ENCODE measurements around the gene CAPZB. TPM values are rescaled to one million over a fixed set of nuclear protein-coding genes. Genes with fewer than 3 reads are reported as not detected.
A peak's percentile ranks its signal among the peaks of the same experiment; 100 is the strongest.

Gene CAPZB
- total and polyA plus RNA-seq, 10 donors, result 139 to 386 (median 277) TPM

- intact Hi-C loops (cut with DNase I; ENCODE audit: low total_unique reads), result no loop called here
- Histone ChIP-seq H3K27me3 (replicated peaks in 1 of 7) (no peaks in the 10 kb centered on the region), H3K4me3 (no peak overlapping the region), H3K36me3 (peaks cover 0 to 32% (median 0%) of the 10 kb centered on the region in 6 donors), H3K27ac (peak overlapping the region in 1 of 8 donors; percentile 26), H3K9me3 (no peaks in the 10 kb centered on the region), H3K4me1 (peaks cover 36 to 100% (median 73%) of the 10 kb centered on the region in 6 donors)
- TF ChIP-seq POLR2A (IDR thresholded peaks at IDR 0.05) (no peak), CTCF (IDR thresholded peaks at IDR 0.05 in 8 of 11, conservative IDR thresholded peaks at IDR 0.05 in 3 of 11) (no peak), POLR2AphosphoS5 (IDR thresholded peaks at IDR 0.05) (no peak)
- WGBS, 5 donors, result 83 to 88% (median 83%) methylated on average over 10 of the region's 10 CpGs
- DNase-seq, result no peak
These were observed 40.9 kb downstream of the CAPZB start for GRCh38 chr1:19444296-19445021.

- Histone ChIP-seq H3K27me3 (replicated peaks in 1 of 7) (no peaks in the 10 kb centered on the region), H3K4me3 (no peak overlapping the region), H3K36me3 (peaks cover 0 to 28% (median 0%) of the 10 kb centered on the region in 6 donors), H3K4me1 (peaks cover 36 to 100% (median 73%) of the 10 kb centered on the region in 6 donors), H3K9me3 (no peaks in the 10 kb centered on the region), H3K27ac (peak overlapping the region in 2 of 8 donors; percentile 13 to 26)
- intact Hi-C loops (cut with DNase I; ENCODE audit: low total_unique reads), result no loop called here
- TF ChIP-seq POLR2AphosphoS5 (IDR thresholded peaks at IDR 0.05), result no peak
- no peak for TF ChIP-seq CTCF (IDR thresholded peaks at IDR 0.05 in 8 of 11, conservative IDR thresholded peaks at IDR 0.05 in 3 of 11)
- TF ChIP-seq POLR2A (IDR thresholded peaks at IDR 0.05), result no peak
- WGBS, 5 donors, result 77 to 97% (median 92%) methylated on average over 4 of the region's 4 CpGs
- no peak for DNase-seq
These were observed 42.0 kb downstream of the CAPZB start for GRCh38 chr1:19443326-19443725.

- Histone ChIP-seq H3K27ac (peak overlapping the region in 1 of 8 donors; percentile 30), H3K27me3 (replicated peaks in 1 of 7) (no peaks in the 10 kb centered on the region), H3K9me3 (no peaks in the 10 kb centered on the region), H3K4me1 (peaks cover 39 to 100% (median 73%) of the 10 kb centered on the region in 6 donors), H3K4me3 (no peak overlapping the region), H3K36me3 (peaks cover 0 to 28% (median 2%) of the 10 kb centered on the region in 6 donors)
- intact Hi-C loops (cut with DNase I; ENCODE audit: low total_unique reads), result no loop called here
- WGBS, 5 donors, result 76 to 87% (median 84%) methylated on average over 22 of the region's 22 CpGs
- no peak for TF ChIP-seq CTCF (IDR thresholded peaks at IDR 0.05 in 8 of 11, conservative IDR thresholded peaks at IDR 0.05 in 3 of 11)
- TF ChIP-seq POLR2AphosphoS5 (IDR thresholded peaks at IDR 0.05), result no peak
- no peak for TF ChIP-seq POLR2A (IDR thresholded peaks at IDR 0.05)
- DNase-seq, result no peak
These were observed 42.9 kb downstream of the CAPZB start for GRCh38 chr1:19442154-19443096.

All from spleen (tissue), 11 donors.